NCI-H460 (cell line): ENCODE results near the gene SOWAHA. TPM values are rescaled to one million over a fixed set of nuclear protein-coding genes. Genes with fewer than 3 reads are reported as not detected.

Experiments
- DNase-seq: peaks from one replicate; pipeline ENCODE4 v3.0.0-alpha.2; 2016; ENCODE audit warnings: low read depth; ENCODE audit errors: extremely low read depth
- total RNA-seq: library from RNA; depleted of rRNA; stranded (reverse); fragments of >200 nt; shearing (Covaris generic); gene quantifications from 2 replicates; pipeline ENCODE4 v1.2.3, GENCODE V29; 2014

Gene SOWAHA
- total RNA-seq, 1 experiment from 2014 or later = not detected

DNA sequence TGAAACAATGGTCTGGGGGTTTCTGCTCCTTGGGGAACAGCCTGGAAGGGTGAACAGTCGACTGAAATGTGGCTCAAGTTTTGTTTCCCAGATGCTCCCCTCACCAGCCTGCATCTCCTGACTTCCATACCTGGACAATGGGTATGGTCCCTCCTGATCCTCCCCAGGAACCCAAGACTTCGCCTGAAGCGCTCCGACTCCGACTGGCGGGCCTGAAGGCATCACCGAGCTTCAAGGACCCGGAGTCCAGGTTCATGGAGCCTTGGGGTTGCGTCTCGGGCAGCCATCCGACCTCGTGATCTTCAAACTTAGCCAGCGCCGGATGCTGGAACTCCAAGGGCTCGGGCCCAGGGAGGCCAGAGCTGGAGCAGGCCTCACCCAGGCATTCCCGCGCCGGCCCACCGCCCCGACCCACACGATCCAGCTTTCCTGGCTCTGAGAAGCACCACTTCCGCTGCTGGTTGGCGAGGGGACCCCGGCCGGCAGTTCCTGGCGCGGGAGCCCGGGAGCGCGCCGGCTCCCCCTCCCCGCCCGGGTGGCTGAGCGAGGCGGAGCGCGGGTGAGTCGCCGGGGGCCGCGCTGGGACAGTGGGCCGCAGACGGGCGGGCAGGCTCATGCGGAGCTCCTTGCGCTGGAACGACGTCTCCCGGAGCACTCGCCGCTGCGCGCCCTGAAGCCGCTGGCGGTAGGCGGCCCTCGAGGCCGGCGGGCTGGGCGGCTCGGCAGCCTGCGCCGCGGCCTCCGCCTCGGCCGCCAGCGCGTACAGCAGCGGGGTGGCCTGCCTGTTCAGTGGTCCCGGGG is 12.1 kb downstream of the SOWAHA start:
- no peak for DNase-seq

DNA sequence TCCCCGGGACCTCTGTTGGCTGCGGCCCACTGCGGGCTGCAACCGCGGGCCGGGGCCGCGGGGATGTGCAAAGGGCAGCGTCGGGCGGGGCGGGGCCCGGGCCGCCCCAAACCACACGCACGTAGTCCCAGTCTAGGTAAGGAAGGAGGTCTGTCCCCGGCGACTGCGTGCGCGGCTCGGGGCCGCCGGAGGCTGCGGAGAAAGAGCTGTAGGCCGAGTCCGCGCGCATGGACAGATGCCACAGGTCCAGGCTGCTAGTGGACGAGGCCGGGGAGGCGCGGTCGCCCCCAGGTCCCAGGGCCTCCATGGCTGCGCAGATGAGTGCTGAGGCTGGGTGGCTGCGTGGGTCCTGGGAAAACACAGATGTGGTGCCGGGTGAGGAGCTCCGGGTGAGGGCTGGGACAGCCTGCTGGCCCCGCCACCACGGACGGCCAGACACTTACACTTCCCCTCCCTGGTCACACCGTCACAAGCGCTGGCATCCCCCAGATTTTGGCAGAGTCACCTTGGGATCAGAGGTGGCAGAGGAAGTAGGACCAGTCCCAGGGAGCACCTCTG is 12.8 kb downstream of the SOWAHA start:
- no peak for DNase-seq

DNA sequence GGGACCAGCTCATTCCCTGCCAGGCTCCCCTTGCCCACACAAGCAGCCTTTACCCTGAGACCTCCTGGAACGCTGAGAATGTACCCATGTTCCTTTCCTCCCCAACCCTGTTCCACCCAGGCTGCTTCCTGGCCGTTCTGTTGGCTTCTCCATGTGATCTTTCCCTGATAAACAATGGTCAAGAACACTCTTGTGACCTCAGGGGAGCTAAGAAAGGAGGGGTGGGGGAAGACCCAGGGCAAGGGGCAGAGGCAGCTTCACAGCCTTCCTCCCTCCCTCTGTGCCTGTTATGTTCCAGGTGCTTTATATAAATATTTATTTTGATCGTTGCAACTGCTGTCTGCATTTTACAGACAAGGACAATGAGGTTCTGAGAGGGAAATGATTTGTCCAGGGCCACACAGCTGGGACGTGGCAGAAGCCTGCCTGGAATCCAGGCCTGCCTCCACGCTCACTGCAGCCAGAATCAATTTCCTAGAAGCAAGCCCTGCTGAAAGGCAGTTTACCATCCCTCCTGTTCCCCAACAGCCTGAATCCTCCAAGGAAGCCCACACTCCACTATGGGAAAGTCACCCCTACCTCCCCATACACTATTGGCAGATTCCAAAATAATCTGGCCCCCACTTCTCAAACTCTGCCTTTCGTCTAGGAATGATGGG is 13.5 kb downstream of the SOWAHA start:
- no peak for DNase-seq

DNA sequence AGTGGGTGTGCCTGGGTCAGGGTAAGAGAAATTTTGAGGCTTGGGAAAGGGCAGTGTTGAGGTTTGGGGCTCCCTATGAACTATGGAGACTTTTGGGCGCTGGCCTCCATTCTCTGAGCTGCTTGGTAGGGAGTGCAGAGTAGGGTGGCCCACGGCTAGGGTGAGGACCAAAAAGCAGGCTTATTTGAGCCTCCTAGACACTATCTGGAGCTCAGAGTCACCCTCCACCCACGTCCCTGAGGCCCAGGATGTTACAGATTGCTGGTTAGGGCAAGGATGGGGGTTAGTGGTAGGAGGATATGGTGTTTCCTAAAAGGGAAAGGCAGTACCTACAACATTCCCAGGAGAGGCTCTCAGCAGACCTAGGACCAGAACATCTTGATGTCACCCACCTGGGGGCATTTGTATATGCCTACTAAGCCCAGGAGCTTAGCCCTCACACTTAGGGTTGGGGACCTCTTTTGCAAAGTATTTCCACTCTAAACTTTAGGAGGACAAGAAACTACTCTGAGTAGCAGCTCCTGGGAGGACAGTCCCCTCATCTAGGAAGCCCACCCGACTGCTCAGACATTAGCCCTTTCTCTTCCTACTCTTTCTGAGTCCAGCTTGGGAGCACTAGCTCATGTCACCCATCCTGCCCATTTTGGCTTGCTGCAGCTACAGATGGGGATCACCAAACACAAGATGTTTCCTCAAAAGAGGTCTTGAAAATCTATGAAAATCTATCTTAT is 15.0 kb downstream of the SOWAHA start:
- no peak for DNase-seq

DNA sequence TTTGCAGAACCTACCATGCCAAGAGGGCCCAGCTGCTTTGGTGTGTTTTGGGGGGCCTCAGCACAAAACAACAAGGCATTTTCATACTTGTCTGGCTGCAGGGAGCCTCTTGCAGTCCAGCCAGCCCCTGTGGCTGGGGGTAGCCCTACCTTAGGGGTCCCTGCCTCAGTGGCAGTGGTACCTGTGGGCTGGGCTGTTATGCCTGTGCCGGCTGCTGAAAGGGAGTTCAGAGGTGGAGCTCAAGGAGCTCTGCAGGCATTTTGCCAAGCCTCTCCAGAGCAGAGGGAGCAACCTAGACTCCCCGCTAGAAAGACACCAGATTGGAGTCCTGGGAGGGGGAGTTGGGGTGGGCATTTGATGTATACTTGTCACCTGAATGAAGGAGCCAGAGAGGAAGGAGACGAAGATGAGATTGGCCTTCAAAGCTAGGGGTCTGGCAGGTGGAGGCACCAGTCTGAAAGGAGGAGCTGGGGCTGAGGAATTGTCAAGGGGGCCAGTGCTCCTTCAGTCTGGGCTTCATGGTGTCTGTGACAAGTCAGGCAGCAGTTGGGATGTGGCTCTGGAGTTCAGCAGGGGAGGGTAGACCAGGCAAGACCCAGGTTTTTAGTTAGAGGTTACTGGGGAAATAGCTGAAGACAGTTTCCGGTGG is 15.9 kb downstream of the SOWAHA start:
- DNase-seq = no peak

DNA sequence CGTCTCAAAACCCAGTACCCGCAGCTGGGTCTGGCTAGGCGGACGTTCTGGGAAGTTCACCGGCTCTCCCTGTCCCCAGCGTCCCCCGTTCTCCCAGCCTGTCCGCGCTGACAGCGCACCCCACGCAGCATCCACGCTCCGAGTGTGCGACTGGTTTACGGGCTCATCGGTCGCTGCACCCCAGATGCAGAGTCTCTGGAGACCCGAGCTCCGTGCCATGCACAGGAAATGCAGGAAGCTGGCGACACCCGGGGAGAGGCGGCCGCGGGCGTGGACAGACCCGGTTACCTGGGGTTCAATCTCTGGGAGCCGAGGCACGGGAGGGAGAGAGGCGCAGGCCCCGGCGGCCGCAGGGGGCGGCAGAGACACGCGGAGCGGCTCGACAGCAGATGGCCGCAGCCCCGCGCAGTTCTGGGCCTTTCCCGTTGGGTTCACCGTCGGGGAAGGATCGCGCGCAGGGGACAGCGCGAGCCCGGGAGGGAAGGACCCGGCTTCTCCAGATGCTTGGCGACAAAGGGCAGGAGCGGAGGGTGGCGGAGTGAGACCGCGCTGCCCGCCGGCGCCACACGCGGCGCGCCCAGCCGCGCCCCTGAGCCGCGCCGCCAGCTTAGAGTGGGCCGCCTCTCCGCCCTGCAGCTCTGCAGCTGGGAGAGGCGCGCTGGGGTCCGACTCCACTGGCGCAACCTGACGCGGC is 16.8 kb downstream of the SOWAHA start:
- DNase-seq = peak; percentile 68

DNA sequence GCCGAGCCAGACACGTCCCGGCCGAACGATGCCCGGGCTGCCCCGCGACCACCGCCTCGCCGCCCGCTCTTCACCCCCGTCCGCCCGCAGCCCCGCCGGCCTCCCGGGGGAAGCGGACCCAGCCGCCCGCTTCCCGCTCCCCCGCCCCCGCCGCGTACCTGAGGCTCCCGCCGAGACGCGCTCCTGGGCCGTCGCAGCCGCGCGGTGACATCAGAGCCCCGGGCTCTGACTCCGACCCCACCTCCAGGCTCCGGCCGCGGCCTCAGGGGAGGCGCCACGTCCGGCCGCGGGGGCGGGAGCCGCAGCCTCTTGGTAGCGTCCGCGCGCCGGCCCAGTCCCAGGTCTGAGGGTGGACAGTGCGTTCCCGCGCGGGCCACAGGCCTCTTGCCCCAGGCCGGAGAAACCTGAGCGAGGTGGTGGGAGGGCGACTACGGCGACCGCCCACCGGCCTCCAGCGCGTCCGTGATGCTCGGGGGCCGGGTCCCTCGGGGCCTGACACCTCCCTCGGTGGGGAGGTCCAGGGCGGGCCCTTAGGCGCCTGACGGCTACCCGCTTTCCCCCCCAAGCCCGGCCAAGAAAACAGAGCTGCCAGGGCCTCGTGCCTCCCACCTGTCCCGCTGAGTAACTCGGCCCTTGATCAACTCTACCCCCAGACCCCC is 17.5 kb downstream of the SOWAHA start, which contains the start of gene SHROOM1:
TSS of gene SHROOM1 (minus strand) at position 212 of the 659 bp plus-strand sequence. CDS start 4,507 bp downstream, outside the sequence.
- DNase-seq = peak; percentile 57

DNA sequence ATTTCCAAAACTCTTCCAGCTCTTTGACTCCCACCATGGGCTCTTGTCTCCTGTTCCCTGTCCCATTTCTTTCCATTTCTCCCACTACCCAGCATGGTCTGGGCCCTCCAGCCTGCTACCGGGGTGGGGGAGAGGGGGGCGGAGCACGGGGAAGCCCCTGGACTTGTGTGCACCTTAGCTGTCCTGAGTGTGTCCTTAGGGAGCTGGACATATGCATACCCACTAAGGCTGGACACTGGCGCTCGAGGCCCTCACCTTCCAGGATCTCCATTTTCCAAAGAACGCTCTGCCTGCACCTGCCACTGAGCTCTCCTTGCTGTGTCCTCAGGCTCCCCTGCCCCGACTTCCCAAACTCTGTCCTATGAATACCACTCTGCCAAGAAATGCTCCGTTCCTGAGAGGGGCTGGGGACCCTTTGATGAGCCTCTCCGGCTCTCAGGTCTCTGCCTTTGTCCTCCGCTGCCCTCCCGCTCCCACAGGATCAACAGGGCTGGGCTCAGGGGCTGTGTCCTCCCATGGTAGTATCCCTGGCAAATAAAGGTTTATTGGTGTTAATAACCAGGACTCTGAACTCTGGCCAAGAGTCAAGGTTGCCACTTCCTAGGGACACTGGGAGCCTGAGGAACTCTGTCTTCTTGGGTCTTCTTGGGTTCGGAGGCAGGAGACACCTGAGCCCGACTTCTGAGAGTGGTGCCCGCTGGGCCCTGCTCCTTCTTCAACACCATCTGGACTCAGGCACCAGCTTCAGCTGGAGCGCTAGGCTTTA is 18.2 kb downstream of the SOWAHA start:
- DNase-seq = no peak

DNA sequence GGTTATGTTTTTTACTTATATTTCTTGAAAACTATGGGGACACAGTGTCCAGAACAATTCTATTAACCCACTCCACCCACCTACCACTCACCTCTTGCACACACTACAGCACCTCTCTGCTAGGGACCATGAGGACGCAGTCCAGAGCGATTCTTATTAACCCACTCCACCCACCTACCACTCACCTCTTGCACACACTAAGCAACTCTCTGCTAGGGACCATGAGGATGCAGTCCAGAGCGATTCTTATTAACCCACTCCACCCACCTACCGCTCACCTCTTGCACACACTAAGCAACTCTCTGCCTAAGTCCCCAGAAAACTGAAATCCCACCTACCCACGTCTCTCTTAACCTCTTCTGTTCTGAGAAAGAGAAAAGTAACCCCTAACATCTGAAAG is 19.5 kb downstream of the SOWAHA start:
- no peak for DNase-seq

DNA sequence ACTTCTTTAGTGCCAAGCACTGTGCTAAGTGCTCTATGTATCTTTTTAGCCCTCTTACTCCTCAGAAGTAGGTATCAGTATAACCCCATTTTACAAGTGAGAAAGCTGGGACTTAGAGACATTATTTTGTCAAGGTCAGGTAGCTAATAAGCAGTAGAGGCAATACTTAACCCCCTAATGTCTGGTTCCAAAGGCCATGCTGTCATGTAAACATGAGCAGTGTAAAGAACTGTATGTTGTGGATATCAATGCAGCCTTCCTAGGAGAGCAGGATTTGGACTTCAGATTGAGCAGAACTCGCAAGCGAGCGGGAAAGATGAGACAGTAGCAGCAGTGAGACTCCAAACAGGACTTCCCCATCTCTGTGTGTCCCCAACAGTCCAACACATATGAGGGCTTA is 21.0 kb downstream of the SOWAHA start:
- no peak for DNase-seq

DNA sequence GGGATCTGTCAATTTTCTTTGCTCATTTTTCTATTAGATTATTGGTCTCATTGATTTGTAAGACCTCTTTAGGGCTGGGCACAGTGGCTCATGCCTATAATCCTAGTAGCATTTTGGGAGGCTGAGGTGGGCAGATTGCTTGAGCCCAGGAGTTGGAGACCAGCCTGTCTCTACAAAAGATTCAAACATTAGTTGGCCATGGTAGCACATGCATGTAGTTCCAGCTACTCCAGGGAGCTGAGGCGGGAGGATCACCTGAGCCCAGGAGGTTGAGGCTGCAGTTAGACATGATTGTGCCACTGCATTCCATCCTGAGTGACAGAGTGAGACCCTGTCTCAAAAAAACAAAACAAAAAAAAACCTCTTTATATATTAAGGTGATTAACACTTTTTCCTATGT is 23.8 kb downstream of the SOWAHA start:
- DNase-seq = no peak

DNA sequence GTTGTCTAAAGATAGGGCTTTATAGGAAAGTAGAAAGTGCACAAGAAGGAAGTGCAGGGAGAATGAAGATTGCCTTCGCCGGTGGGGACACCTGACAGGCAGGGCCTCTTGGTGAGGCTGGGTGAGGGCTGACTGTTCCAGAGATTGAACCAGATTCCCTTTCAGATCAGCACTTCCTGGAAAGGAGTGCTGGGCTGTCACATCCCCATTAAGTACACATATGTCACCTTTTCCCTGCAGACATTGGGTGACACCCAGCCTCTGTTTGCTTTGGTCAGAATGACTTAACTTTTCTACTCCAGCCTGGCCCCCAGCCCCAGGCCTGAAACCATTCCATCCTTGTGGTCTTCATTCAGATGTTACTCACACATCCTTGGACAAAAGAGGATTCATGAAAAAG is 24.8 kb downstream of the SOWAHA start:
- DNase-seq = no peak

DNA sequence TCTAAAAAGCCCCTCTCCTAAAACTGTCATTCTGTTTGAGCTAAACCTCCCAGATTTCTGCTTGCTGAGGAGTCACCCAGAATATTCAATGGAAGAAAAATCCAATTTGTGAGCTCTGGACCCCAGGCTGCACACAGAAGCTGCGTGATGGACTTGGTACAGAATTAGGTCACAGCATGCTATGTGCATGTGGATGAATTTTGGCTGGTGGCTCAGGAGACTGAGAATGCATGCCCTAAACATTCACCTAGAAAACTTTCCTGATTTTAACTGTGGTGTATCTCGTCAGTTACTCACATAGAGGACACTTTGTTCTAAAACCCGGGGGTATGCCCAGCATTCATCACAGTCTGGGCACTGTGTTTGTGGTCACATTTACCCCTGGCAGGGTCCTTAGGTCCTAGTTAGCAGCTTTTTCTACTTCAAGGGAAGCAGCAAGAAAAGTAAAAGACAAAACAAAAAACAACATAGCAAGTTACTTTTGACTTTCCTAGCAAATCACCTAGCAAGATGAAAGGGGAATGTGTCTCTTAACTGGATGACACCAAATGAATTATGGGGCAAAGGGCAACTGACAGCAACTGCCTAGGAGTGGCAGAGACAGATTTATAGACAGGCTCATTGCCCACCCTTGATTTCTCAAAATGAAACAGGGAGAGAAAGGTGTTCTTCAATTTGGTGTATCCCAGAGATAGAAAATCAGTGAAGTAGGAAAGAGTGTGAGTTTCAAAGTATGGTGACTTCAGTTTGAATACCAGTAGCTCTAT is 25.6 kb downstream of the SOWAHA start:
- no peak for DNase-seq

DNA sequence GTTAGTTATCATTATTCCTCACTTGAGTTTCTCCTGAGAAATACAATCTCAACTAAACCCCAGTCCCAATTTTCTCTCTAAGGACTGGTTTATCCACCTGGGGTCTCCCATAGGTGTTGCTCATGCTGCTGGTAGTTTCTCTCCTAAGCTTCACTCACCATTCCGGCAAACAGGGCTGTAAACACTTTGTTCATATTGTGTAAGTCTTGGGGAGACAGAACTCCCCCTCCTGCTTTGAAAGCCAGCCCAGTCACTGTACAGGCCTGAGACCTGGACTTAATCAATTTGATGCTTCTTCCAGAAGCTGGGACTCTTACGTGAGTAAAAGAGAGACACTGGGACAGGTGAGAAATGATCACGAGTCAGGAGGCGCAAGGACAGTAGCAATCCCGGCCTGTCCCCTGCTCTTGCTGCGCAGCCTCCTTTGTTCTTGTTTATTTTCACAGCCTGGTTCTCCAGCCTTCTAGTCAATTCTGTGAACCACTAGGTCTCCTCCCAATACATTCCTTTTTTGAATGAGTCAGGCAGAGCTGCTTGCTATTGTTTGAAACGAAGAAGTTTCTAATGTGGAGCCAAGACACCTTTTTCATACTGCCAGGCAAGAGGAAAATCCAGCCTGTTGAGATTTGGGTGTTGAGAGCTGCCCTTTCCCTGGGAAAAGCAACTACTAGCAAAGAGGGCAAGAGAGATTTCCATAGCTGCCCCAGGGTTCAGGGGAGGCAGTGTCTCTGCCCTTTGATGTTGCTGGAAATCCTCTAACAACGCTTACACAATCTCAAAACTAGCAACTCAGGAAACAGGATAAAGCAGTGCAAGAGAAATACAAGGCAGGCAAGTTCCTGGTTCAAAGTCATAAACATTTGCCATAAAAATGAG is 26.6 kb downstream of the SOWAHA start:
- no peak for DNase-seq

DNA sequence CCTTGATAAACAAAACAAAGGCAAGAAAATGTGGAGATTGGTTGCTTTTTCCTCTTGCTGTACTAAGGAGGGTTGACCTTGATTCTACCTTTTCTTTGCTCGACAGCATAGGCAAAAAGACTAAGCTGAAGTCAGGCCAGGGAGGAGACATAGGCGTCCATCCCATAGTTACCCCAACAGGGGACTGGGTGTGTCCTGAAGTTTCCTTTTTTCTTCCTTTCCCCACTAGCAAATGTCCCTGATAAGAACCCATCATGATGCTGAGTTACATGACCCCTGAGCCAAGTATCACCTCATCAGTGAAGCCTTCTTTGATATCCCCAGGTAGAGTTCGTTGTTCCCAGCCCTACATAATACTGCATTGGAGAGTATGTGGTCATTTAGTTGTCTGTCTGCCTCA is 27.2 kb downstream of the SOWAHA start:
- no peak for DNase-seq

DNA sequence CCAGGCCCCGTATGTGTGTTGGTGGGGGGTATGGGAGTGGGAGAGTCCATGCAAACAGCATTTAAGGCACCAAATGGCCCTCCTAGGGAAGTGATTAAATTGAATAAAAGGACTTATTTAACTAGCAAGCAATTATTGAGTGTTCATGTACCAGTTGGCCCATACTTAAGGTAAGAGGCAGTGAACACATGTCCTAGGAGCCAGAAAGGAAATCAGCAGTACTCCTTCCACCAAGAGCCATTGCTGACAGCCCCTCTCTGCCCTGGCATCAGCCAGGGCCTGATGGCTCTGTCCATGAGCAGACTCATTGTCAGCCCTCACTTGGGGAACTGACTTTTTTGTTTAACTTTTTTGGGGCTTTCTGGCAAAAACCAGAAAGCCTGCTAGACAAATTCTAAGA is 27.8 kb downstream of the SOWAHA start:
- DNase-seq = no peak

DNA sequence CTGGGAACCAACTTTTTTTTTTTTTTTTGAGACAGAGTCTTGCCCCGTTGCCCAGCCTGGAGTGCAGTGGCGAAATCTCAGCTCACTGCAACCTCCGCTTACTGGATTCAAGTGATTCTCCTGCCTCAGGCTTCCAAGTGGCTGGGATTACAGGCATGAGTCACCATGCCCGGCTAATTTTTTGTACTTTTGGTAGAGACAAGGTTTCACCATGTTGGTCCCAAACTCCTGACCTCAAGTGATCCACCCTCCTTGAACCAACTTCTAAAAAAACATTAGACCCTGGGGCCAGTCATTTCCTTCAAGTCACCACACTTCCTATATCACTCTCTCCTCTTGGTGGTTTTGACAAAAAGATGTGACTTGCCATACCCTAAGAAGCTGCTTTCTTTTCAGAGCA is 28.2 kb downstream of the SOWAHA start:
- DNase-seq = no peak
